Measurements from ENCODE around the gene MEOX1.

- TF ChIP-seq TAF1 (IDR thresholded peaks at IDR 0.05; ENCODE audit: low read depth) (no peak), MAX (IDR thresholded peaks at IDR 0.05) (no peak), CEBPB (IDR thresholded peaks at IDR 0.05) (no peak), YY1 (IDR thresholded peaks at IDR 0.05; ENCODE audit: low read depth) (no peak), CREB1 (IDR thresholded peaks at IDR 0.05; ENCODE audit: low read depth) (no peak), EP300 (IDR thresholded peaks at IDR 0.05; ENCODE audit: borderline replicate concordance) (no peak), RAD21 (IDR thresholded peaks at IDR 0.05; ENCODE audit: low read depth) (no peak), REST (IDR thresholded peaks at IDR 0.05; ENCODE audit: low read depth) (no peak), NFIC (IDR thresholded peaks at IDR 0.05) (no peak)
Measured at GRCh38 chr17:43648916-43649315, 12.8 kb downstream of the MEOX1 start.
